Testis (tissue), 2 donors: ENCODE measurements around the gene HTT.

Experiments used
- POLR2A ChIP-seq: fragments of 450-650 bp; IDR thresholded peaks from one replicate; pipeline ENCODE4 v1.6.1; 2017; ENCODE audit warnings: antibody characterized with exemption, mild to moderate bottlenecking, moderate library complexity
- TF ChIP-seq, protein P1 (sequence below), 3 experiments: fragments of 450-650 bp in 2 of 3; fragments of 200-600 bp in 1 of 3; sonication (generic) in 1 of 3; IDR thresholded peaks; one replicate each; pipeline ENCODE4 v1.5.1; 2016 to 2019; ENCODE audit warnings: antibody characterized with exemption in 3 of 3, mild to moderate bottlenecking in 2 of 3, moderate library complexity in 1 of 3

DNA sequence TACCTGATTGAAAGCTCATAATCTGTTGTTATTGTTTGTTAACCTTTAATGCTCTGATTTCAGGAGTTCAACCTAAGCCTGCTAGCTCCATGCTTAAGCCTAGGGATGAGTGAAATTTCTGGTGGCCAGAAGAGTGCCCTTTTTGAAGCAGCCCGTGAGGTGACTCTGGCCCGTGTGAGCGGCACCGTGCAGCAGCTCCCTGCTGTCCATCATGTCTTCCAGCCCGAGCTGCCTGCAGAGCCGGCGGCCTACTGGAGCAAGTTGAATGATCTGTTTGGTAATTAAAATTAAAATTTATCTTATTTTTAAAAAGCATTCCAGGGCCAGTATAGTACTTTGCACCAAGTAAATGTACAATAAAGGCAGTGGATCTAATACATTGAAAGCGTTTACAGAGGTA is 137.4 kb downstream of the HTT start:
- TF ChIP-seq POLR2A: no peak
- TF ChIP-seq, protein P1, sequence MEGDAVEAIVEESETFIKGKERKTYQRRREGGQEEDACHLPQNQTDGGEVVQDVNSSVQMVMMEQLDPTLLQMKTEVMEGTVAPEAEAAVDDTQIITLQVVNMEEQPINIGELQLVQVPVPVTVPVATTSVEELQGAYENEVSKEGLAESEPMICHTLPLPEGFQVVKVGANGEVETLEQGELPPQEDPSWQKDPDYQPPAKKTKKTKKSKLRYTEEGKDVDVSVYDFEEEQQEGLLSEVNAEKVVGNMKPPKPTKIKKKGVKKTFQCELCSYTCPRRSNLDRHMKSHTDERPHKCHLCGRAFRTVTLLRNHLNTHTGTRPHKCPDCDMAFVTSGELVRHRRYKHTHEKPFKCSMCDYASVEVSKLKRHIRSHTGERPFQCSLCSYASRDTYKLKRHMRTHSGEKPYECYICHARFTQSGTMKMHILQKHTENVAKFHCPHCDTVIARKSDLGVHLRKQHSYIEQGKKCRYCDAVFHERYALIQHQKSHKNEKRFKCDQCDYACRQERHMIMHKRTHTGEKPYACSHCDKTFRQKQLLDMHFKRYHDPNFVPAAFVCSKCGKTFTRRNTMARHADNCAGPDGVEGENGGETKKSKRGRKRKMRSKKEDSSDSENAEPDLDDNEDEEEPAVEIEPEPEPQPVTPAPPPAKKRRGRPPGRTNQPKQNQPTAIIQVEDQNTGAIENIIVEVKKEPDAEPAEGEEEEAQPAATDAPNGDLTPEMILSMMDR (IDR thresholded peaks at IDR 0.05): no peak
